Measurements from ENCODE around the gene PARD3B. TPM values are rescaled to one million over a fixed set of nuclear protein-coding genes. Genes with fewer than 3 reads are reported as not detected.

PARD3B gene
- total RNA-seq, 1 experiment from 2014 or later: 2.0 TPM

DNA sequence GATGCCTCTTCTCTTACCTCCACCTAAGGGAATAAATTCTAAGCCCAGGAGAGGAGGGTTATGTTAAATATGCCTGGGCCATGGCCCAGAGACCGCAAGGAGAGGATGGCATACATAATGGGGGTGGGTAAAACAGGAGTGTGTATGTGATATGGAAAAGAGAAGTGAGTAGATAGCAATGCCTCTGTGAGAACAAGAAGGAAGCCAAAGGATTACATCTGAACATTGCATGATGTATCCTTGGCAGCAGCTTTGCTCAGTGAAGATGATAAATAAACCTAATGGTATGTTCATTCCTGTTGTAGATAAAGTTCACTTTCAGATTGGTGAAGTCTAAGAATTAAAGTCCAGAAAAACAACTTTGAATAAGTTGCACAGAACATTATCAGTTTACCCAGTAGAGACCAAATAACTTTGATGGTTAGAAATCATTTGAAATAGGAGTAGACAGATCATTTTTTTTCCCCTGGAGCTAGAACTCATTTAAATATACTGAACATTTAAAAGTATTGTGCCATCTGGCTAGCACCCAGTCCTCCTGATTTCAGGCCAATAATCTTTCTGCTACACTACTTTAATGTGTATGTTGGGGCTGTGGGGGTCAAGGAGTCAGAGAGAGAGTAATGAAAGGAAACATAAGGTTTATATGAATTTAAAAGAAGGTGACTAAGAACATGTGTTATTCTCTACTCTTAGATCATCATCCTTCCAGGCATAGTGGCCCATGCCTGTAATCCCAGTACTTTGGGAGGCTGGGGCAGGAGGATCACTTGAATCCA lies 231.7 kb downstream of the PARD3B start (continued):
- TF ChIP-seq, protein P1, sequence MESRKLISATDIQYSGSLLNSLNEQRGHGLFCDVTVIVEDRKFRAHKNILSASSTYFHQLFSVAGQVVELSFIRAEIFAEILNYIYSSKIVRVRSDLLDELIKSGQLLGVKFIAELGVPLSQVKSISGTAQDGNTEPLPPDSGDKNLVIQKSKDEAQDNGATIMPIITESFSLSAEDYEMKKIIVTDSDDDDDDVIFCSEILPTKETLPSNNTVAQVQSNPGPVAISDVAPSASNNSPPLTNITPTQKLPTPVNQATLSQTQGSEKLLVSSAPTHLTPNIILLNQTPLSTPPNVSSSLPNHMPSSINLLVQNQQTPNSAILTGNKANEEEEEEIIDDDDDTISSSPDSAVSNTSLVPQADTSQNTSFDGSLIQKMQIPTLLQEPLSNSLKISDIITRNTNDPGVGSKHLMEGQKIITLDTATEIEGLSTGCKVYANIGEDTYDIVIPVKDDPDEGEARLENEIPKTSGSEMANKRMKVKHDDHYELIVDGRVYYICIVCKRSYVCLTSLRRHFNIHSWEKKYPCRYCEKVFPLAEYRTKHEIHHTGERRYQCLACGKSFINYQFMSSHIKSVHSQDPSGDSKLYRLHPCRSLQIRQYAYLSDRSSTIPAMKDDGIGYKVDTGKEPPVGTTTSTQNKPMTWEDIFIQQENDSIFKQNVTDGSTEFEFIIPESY (IDR thresholded peaks at IDR 0.05; ENCODE audit: extremely low read depth, insufficient replicate concordance, low read length): no peak
- TF ChIP-seq FOSL1 (IDR thresholded peaks at IDR 0.05; ENCODE audit: low read depth) (no peak), ZNF274 (IDR thresholded peaks at IDR 0.05; ENCODE audit: low read depth, low read length) (no peak), CBX3 (IDR thresholded peaks at IDR 0.05; ENCODE audit: low read depth) (no peak), EZH2phosphoT487 (IDR thresholded peaks at IDR 0.05; ENCODE audit: borderline replicate concordance) (no peak)
- TF ChIP-seq, protein P2, sequence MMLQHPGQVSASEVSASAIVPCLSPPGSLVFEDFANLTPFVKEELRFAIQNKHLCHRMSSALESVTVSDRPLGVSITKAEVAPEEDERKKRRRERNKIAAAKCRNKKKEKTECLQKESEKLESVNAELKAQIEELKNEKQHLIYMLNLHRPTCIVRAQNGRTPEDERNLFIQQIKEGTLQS (IDR thresholded peaks at IDR 0.05): no peak

DNA sequence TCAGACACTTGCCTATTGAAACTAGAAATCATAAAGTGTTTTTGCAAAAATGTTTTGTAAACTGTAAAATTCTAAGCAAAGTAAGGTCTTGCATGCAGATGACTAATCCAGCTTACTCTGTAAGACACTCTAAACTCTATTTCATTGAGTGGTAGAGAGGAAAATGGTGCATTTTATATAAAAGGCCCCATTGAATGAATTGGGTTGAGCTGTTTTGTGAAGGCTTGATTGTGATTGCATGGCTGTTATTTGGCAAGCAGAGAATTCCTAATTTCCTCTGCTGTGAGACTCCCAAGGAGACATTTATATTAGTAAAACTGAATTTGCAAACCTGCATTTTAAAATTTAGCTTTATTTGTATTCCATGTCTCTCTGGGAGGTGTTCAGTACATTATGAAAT lies 234.5 kb downstream of the PARD3B start:
- H3K9me3 ChIP-seq (ENCODE audit: control insufficient read depth in 1 of 2, insufficient read depth in 1 of 2, low read depth in 1 of 2, low read length in 2 of 2): no peaks in the 10 kb centered on the region
- CTCF ChIA-PET: no interaction called here
- H3K4me3 ChIP-seq (replicated peaks in 1 of 2; ENCODE audit: low read depth in 1 of 2, low read length in 2 of 2): no peak overlapping the region
- RAD21 ChIA-PET (ENCODE audit: low non-redundant PET in 1 of 2, low total read pairs in 2 of 2, uncharacterized antibody in 2 of 2, unreplicated experiment in 2 of 2): no interaction called here
- no peak overlapping the region for H3K27ac ChIP-seq (ENCODE audit: low read depth, low read length)
- H3K4me2 ChIP-seq (ENCODE audit: low read length): no peak overlapping the region
- H3K36me3 ChIP-seq (ENCODE audit: control insufficient read depth in 1 of 2, insufficient read depth in 2 of 2, low read length in 2 of 2): no peaks in the 10 kb centered on the region
- intact Hi-C loops (cut with micrococcal nuclease): no loop called here
- TF ChIP-seq CEBPB (IDR thresholded peaks at IDR 0.05; ENCODE audit: low read depth) (no peak), CTCF (IDR thresholded peaks at IDR 0.05 in 2 of 3, conservative IDR thresholded peaks at IDR 0.05 in 1 of 3; ENCODE audit: borderline replicate concordance in 1 of 3, insufficient read depth in 1 of 3, low read depth in 2 of 3, low read length in 2 of 3) (no peak), EGR1 (IDR thresholded peaks at IDR 0.05; ENCODE audit: low read depth) (no peak), JUND (IDR thresholded peaks at IDR 0.05) (no peak), POLR2AphosphoS5 (IDR thresholded peaks at IDR 0.05; ENCODE audit: low read depth, low read length) (no peak)
- TF ChIP-seq, protein P1 (IDR thresholded peaks at IDR 0.05; ENCODE audit: extremely low read depth, insufficient replicate concordance, low read length): no peak
- TF ChIP-seq, protein P3, sequence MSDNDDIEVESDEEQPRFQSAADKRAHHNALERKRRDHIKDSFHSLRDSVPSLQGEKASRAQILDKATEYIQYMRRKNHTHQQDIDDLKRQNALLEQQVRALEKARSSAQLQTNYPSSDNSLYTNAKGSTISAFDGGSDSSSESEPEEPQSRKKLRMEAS (IDR thresholded peaks at IDR 0.05): no peak
- TF ChIP-seq, protein P2 (IDR thresholded peaks at IDR 0.05): no peak
- H3K27me3 ChIP-seq (ENCODE audit: insufficient read depth, low read length): no peaks in the 10 kb centered on the region
- no peaks in the 10 kb centered on the region for H3K9me2 ChIP-seq (ENCODE audit: insufficient read depth)
- no peaks in the 10 kb centered on the region for H3K79me2 ChIP-seq (ENCODE audit: insufficient read depth, low read length)
- no peak overlapping the region for H2AFZ ChIP-seq (ENCODE audit: low read depth, low read length, poor library complexity, severe bottlenecking)
- H3K4me1 ChIP-seq (ENCODE audit: control insufficient read depth in 1 of 2, insufficient read depth in 2 of 2, low read length in 2 of 2): no peaks in the 10 kb centered on the region
- no peak for DNase-seq (ENCODE audit: low read depth, low spot score)
- BruUV-seq (replicated peaks): no TSS peak
- ATAC-seq: no peak
- POLR2A ChIA-PET: no interaction called here
- no peak overlapping the region for H3K9ac ChIP-seq (ENCODE audit: low read length)
- no peaks in the 10 kb centered on the region for H4K20me1 ChIP-seq (ENCODE audit: insufficient read depth)
